ENCODE measurements around the gene PLAU. TPM values are rescaled to one million over a fixed set of nuclear protein-coding genes. Genes with fewer than 3 reads are reported as not detected.

PLAU gene
- total and polyA plus RNA-seq, 9 of the 15 experiments (the other 6 are each of a cell fraction or from before 2014, with no cell fraction given) = 2.1 to 16.9 (median 3.3) TPM

DNA sequence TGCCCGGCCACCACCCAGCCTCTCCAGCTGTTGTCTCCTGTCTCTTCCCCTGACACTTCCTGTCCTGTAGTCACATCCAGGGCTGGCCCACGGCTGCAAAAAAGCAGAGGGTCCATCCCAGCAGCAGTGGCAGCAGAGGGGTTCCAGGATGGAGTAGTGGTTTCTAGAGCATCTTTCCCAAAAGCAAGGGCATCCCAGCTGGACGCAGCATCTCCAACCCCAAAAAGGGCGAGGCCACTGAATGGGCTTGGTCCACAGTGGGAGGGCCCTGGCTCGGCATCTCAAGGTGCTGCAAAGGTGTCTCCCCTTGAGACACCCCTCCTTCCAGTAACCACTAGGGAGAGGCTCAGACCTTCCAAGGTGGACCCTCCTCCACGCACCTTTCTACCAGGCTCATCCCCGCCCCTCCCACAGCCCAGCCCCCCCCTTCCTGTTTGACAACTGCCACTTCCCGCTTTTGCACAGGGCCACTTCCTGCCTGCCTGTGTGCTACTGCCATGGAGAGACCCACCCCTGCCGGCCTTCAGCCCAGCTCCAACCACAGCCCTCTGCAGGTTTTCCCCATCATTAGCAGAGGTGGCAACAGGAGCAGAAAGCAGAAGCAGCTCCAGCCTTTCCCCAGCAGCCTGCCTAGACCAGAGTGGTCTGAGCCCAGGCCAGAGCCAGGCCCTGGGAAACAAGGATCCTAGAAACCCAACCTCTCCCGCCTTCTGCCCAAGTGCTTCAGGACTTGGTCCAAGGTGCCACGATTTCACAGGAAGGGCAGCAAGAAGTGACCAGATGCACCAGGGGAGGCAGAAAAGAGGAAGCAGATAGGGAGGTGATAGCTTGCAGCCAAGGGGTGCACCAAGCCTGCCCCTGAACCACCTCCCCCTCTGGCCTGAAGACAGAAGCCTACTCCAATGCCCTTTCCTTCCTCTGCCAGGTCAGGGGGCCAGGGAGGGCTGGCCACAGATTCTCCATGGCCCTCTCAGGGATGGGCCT, 45.2 kb upstream of the PLAU start (continued):
- TF ChIP-seq, protein P1, sequence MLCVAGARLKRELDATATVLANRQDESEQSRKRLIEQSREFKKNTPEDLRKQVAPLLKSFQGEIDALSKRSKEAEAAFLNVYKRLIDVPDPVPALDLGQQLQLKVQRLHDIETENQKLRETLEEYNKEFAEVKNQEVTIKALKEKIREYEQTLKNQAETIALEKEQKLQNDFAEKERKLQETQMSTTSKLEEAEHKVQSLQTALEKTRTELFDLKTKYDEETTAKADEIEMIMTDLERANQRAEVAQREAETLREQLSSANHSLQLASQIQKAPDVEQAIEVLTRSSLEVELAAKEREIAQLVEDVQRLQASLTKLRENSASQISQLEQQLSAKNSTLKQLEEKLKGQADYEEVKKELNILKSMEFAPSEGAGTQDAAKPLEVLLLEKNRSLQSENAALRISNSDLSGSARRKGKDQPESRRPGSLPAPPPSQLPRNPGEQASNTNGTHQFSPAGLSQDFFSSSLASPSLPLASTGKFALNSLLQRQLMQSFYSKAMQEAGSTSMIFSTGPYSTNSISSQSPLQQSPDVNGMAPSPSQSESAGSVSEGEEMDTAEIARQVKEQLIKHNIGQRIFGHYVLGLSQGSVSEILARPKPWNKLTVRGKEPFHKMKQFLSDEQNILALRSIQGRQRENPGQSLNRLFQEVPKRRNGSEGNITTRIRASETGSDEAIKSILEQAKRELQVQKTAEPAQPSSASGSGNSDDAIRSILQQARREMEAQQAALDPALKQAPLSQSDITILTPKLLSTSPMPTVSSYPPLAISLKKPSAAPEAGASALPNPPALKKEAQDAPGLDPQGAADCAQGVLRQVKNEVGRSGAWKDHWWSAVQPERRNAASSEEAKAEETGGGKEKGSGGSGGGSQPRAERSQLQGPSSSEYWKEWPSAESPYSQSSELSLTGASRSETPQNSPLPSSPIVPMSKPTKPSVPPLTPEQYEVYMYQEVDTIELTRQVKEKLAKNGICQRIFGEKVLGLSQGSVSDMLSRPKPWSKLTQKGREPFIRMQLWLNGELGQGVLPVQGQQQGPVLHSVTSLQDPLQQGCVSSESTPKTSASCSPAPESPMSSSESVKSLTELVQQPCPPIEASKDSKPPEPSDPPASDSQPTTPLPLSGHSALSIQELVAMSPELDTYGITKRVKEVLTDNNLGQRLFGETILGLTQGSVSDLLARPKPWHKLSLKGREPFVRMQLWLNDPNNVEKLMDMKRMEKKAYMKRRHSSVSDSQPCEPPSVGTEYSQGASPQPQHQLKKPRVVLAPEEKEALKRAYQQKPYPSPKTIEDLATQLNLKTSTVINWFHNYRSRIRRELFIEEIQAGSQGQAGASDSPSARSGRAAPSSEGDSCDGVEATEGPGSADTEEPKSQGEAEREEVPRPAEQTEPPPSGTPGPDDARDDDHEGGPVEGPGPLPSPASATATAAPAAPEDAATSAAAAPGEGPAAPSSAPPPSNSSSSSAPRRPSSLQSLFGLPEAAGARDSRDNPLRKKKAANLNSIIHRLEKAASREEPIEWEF (CRISPR knock-in tag; IDR thresholded peaks at IDR 0.05) = no peak
- TF ChIP-seq, protein P2, sequence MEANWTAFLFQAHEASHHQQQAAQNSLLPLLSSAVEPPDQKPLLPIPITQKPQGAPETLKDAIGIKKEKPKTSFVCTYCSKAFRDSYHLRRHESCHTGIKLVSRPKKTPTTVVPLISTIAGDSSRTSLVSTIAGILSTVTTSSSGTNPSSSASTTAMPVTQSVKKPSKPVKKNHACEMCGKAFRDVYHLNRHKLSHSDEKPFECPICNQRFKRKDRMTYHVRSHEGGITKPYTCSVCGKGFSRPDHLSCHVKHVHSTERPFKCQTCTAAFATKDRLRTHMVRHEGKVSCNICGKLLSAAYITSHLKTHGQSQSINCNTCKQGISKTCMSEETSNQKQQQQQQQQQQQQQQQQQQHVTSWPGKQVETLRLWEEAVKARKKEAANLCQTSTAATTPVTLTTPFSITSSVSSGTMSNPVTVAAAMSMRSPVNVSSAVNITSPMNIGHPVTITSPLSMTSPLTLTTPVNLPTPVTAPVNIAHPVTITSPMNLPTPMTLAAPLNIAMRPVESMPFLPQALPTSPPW (CRISPR knock-in tag; IDR thresholded peaks at IDR 0.05) = peak; percentile 85
- TF ChIP-seq SPI1 (IDR thresholded peaks at IDR 0.05; ENCODE audit: borderline replicate concordance, low read depth, low read length) (peak; percentile 79; the same call in 1 of the 2 replicates), CTBP1 (IDR thresholded peaks at IDR 0.05; ENCODE audit: borderline replicate concordance) (peak; percentile 48; the same call in 1 of the 2 replicates), GABPA (tag; conservative IDR thresholded peaks at IDR 0.05; ENCODE audit: low read depth) (peak; percentile 72)

All from K562 (cell line).